CD4-positive, alpha-beta memory T cell (primary cell): ENCODE measurements around the gene ZNF148. TPM values are rescaled to one million over a fixed set of nuclear protein-coding genes. Genes with fewer than 3 reads are reported as not detected.

Source experiments
- CTCF ChIA-PET: fragments of 350-600 bp; sonication (Branson Sonifier 250); formaldehyde crosslinking; loops from one replicate; lab custom pipeline; 2021; ENCODE audit warnings: inconsistent platforms; ENCODE audit not compliant: partially characterized antibody; lab: Charles Lee
- POLR2A ChIA-PET: fragments of 350-600 bp; sonication (Branson Sonifier 250); formaldehyde crosslinking; loops from one replicate; lab custom pipeline; 2021; ENCODE audit not compliant: partially characterized antibody; lab: Charles Lee
- DNase-seq, 5 donors: peaks; one replicate each; pipeline versions ENCODE4 v3.0.0 to v3.0.0-alpha.2; 2020 to 2022; ENCODE audit warnings: mixed read lengths in 1 of 5
- H3K27ac ChIP-seq: one replicate; pipeline ENCODE4 v1.7.0; 2013; ENCODE audit warnings: low read depth, low read length
- H3K27me3 ChIP-seq: 2 replicates; pipeline ENCODE4 v1.7.0; 2013; ENCODE audit warnings: mild to moderate bottlenecking, low read length, moderate library complexity; ENCODE audit not compliant: insufficient read depth
- H3K36me3 ChIP-seq: 2 replicates; pipeline ENCODE4 v1.7.0; 2013; ENCODE audit warnings: mild to moderate bottlenecking, low read length, moderate library complexity; ENCODE audit not compliant: insufficient read depth
- H3K4me1 ChIP-seq: 2 replicates; pipeline ENCODE4 v1.7.0; 2013; ENCODE audit warnings: mild to moderate bottlenecking, low read length, moderate library complexity; ENCODE audit not compliant: insufficient read depth
- H3K4me3 ChIP-seq, 2 donors: one replicate each; pipeline ENCODE4 v1.7.0; 2013; ENCODE audit warnings: low read length in 2 of 2, mild to moderate bottlenecking in 1 of 2
- H3K9me3 ChIP-seq, 2 donors: one replicate each; pipeline ENCODE4 v1.7.0; 2013; ENCODE audit warnings: low read length in 2 of 2, control low read depth in 1 of 2; ENCODE audit not compliant: control insufficient read depth in 1 of 2
- H3K27ac Mint-ChIP-seq, 7 donors: one replicate each; pipeline ENCODE4 v1.8.0; 2020 to 2021; ENCODE audit warnings: mixed read lengths in 7 of 7, mild to moderate bottlenecking in 6 of 7, inconsistent platforms in 3 of 7, moderate library complexity in 3 of 7
- H3K27me3 Mint-ChIP-seq, 2 donors: one replicate each; pipeline ENCODE4 v1.8.0; 2020 to 2021; ENCODE audit warnings: mixed read lengths in 2 of 2
- H3K36me3 Mint-ChIP-seq, 2 donors: one replicate each; pipeline ENCODE4 v1.8.0; 2020 to 2021; ENCODE audit warnings: mixed read lengths in 2 of 2, inconsistent platforms in 1 of 2, mild to moderate bottlenecking in 1 of 2
- H3K4me1 Mint-ChIP-seq, 4 donors: one replicate each; pipeline ENCODE4 v1.8.0; 2020 to 2021; ENCODE audit warnings: mixed read lengths in 4 of 4, mild to moderate bottlenecking in 1 of 4
- H3K4me3 Mint-ChIP-seq, 8 donors: one replicate each; pipeline ENCODE4 v1.8.0; 2020 to 2021; ENCODE audit warnings: mixed read lengths in 8 of 8, mild to moderate bottlenecking in 7 of 8, moderate library complexity in 6 of 8, inconsistent platforms in 3 of 8
- H3K9me3 Mint-ChIP-seq, 8 donors: one replicate each; pipeline ENCODE4 v1.8.0; 2020 to 2021; ENCODE audit warnings: mixed read lengths in 8 of 8, mild to moderate bottlenecking in 5 of 8, inconsistent platforms in 3 of 8, moderate library complexity in 1 of 8
- intact Hi-C: fragments of 100-400 bp; cut with micrococcal nuclease; formaldehyde crosslinking; loops from one replicate; pipeline ENCODE4 v1.15.1; 2023
- polyA plus RNA-seq, 2 donors: library from polyadenylated mRNA; unstranded; fragments of 300-500 nt; fragmentation: Illumina TruSeq; gene quantifications; one replicate each; pipeline ENCODE4 v1.2.3, GENCODE V29; 2021
- total RNA-seq, 2 experiments: library from RNA; stranded (reverse); gene quantifications; one replicate each; pipeline ENCODE4 v1.2.3, GENCODE V29; 2021

ZNF148 gene
- total and polyA plus RNA-seq, 4 experiments from 2014 or later, result 60.6 to 74.7 (median 64.0) TPM

DNA sequence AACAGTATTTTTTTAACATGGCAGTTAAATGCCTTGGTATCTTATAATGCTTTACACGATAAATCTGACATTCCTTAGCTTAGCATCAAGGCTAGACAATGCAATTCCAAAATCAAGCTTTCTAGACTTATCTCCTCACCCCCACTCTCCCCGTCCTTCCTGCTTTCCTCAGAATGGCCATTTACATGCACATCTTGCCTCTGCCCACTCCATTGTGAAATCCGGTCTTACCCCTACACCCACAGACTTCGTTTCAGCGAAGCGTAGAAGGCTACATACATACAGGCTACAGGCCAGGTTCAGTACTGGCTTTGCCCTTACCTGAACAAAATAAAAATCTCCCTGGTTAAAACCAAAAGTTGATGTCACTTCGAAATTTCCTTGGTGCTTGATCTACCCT is 104.0 kb downstream of the ZNF148 start:
- POLR2A ChIA-PET, result no interaction called here
- no peak overlapping the region for H3K27ac ChIP-seq
- intact Hi-C loops, result no loop called here
- no peak for DNase-seq
- no peaks in the 10 kb centered on the region for H3K4me1 ChIP-seq
- H3K27ac Mint-ChIP-seq, result peak overlapping the region in 2 of 7 donors; percentile 18 to 26
- H3K36me3 Mint-ChIP-seq, result peaks cover 30 to 40% of the 10 kb centered on the region in 2 donors
- H3K9me3 ChIP-seq, result no peaks in the 10 kb centered on the region
- CTCF ChIA-PET, result no interaction called here
- H3K27me3 ChIP-seq, result no peaks in the 10 kb centered on the region
- H3K4me1 Mint-ChIP-seq, result peaks cover 12 to 28% (median 19%) of the 10 kb centered on the region in 4 donors
- no peak overlapping the region for H3K4me3 Mint-ChIP-seq
- no peaks in the 10 kb centered on the region for H3K36me3 ChIP-seq
- no peak overlapping the region for H3K4me3 ChIP-seq
- no peaks in the 10 kb centered on the region for H3K9me3 Mint-ChIP-seq
- no peaks in the 10 kb centered on the region for H3K27me3 Mint-ChIP-seq

DNA sequence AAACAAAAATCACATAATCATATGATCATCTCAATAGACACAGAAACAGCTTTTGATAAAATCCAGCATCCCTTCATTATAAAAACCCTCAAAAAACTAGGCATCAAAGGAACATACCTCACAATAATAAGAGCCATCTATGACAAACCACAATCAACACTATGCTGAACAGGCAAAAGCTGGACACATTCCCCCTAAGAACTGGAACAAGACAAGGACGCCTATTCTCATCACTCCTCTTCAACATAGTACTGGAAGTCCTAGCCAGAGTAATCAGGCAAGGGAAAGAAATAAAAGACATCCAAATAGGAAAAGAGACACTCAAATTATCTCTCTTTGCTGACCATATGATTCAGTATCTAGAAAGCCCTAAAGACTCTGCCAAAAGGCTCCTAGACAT is 107.7 kb downstream of the ZNF148 start:
- H3K36me3 ChIP-seq, result no peaks in the 10 kb centered on the region
- Mint-ChIP-seq H3K4me3 (no peak overlapping the region), H3K27ac (no peak overlapping the region), H3K9me3 (no peaks in the 10 kb centered on the region), H3K4me1 (peaks cover 15 to 30% (median 20%) of the 10 kb centered on the region in 4 donors), H3K36me3 (peaks cover 43 to 45% of the 10 kb centered on the region in 2 donors), H3K27me3 (no peaks in the 10 kb centered on the region)
- H3K4me1 ChIP-seq, result no peaks in the 10 kb centered on the region
- intact Hi-C loops, result no loop called here
- ChIA-PET POLR2A (no interaction called here), CTCF (no interaction called here)
- no peak for DNase-seq
- H3K27me3 ChIP-seq, result no peaks in the 10 kb centered on the region
- H3K27ac ChIP-seq, result no peak overlapping the region
- H3K9me3 ChIP-seq, result no peaks in the 10 kb centered on the region
- H3K4me3 ChIP-seq, result no peak overlapping the region

- peaks cover 40 to 46% of the 10 kb centered on the region in 2 donors for H3K36me3 Mint-ChIP-seq
- POLR2A ChIA-PET, result no interaction called here
These were observed 108.2 kb downstream of the ZNF148 start for GRCh38 chr3:125266971-125267370.

GRCh38 chr3:125262161-125262560 is 113.0 kb downstream of the ZNF148 start:
- Histone ChIP-seq H3K27me3 (no peaks in the 10 kb centered on the region), H3K4me3 (no peak overlapping the region), H3K9me3 (no peaks in the 10 kb centered on the region), H3K4me1 (no peaks in the 10 kb centered on the region), H3K27ac (no peak overlapping the region), H3K36me3 (no peaks in the 10 kb centered on the region)
- Mint-ChIP-seq H3K4me3 (no peak overlapping the region), H3K27ac (no peak overlapping the region), H3K9me3 (peaks cover 0 to 5% (median under 1%) of the 10 kb centered on the region in 8 donors), H3K36me3 (peaks cover 45% of the 10 kb centered on the region in 2 donors), H3K4me1 (peaks cover 13 to 14% (median 13%) of the 10 kb centered on the region in 4 donors), H3K27me3 (no peaks in the 10 kb centered on the region)
- no peak for DNase-seq
- CTCF ChIA-PET, result no interaction called here
- POLR2A ChIA-PET, result no interaction called here
- intact Hi-C loops, result no loop called here

More at GRCh38 chr3:125266971-125267370, 108.2 kb downstream of the ZNF148 start:
- Mint-ChIP-seq H3K27me3 (no peaks in the 10 kb centered on the region), H3K4me1 (peaks cover 15 to 30% (median 20%) of the 10 kb centered on the region in 4 donors), H3K9me3 (no peaks in the 10 kb centered on the region), H3K4me3 (no peak overlapping the region), H3K27ac (no peak overlapping the region)
- Histone ChIP-seq H3K27ac (no peak overlapping the region), H3K4me1 (no peaks in the 10 kb centered on the region), H3K27me3 (no peaks in the 10 kb centered on the region), H3K4me3 (no peak overlapping the region), H3K9me3 (no peaks in the 10 kb centered on the region), H3K36me3 (no peaks in the 10 kb centered on the region)
- intact Hi-C loops, result no loop called here
- CTCF ChIA-PET, result no interaction called here
- DNase-seq, result no peak

DNA sequence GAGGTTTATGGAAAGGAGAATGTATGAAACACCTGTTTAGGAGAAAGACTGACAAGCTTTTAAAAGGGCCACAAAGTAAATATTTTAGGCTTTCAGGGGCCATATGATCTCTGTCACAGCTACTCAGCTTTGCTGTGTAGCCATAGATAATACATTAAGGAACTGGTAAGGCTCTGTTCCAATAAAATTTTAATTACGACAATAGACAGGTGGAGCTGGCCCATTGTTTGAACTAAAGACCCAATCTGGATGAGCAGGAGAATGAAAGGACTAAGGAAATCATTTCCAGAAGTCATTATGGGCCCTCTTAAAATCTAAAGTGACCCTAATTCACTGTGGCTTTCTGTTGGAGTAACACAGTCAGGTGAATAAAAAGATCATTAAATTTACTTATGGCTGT is 114.1 kb downstream of the ZNF148 start:
- Histone ChIP-seq H3K4me3 (no peak overlapping the region), H3K36me3 (no peaks in the 10 kb centered on the region), H3K4me1 (no peaks in the 10 kb centered on the region), H3K9me3 (no peaks in the 10 kb centered on the region), H3K27me3 (no peaks in the 10 kb centered on the region), H3K27ac (no peak overlapping the region)
- no peaks in the 10 kb centered on the region for H3K27me3 Mint-ChIP-seq
- no peak overlapping the region for H3K4me3 Mint-ChIP-seq
- no peak for DNase-seq
- CTCF ChIA-PET, result no interaction called here
- POLR2A ChIA-PET, result no interaction called here
- peaks cover 1 to 9% (median 4%) of the 10 kb centered on the region in 4 donors for H3K4me1 Mint-ChIP-seq
- H3K36me3 Mint-ChIP-seq, result peaks cover 49 to 52% of the 10 kb centered on the region in 2 donors
- intact Hi-C loops, result no loop called here
- no peak overlapping the region for H3K27ac Mint-ChIP-seq
- peaks cover 0 to 5% (median 2%) of the 10 kb centered on the region in 8 donors for H3K9me3 Mint-ChIP-seq

DNA sequence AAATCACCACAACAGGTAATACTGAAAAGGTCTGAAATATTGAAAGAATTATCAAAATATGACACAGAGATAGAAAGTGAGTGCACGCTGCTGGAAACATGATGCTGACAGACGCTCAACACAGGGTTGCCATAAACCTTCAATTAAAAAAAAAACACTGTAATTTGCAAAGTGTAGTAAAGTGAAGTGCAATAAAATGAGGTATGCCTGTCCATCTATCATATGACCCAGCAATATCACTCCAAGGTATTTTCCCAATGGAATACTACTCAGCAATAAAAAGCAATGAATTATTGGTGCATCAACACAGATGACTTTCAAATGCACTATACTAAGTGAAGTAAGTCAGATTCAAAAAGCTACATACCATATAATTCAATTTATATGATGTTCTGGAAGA is 115.0 kb downstream of the ZNF148 start:
- Mint-ChIP-seq H3K4me3 (no peak overlapping the region), H3K36me3 (peaks cover 42 to 50% of the 10 kb centered on the region in 2 donors)
- POLR2A ChIA-PET, result no interaction called here

GRCh38 chr3:125257536-125257935 is 117.6 kb downstream of the ZNF148 start:
- ChIA-PET POLR2A (no interaction called here), CTCF (no interaction called here)
- Mint-ChIP-seq H3K4me3 (peak overlapping the region in 1 of 8 donors; percentile 28), H3K9me3 (peaks cover 0 to 5% (median 2%) of the 10 kb centered on the region in 8 donors), H3K36me3 (peaks cover 27 to 45% of the 10 kb centered on the region in 2 donors), H3K27me3 (no peaks in the 10 kb centered on the region), H3K4me1 (peaks cover 0 to 9% (median 3%) of the 10 kb centered on the region in 4 donors), H3K27ac (peak overlapping the region in 1 of 7 donors; percentile 26)
- Histone ChIP-seq H3K27ac (no peak overlapping the region), H3K27me3 (no peaks in the 10 kb centered on the region), H3K4me3 (no peak overlapping the region), H3K36me3 (no peaks in the 10 kb centered on the region), H3K9me3 (no peaks in the 10 kb centered on the region), H3K4me1 (no peaks in the 10 kb centered on the region)
- intact Hi-C loops, result no loop called here
- DNase-seq, result no peak

More for the DNA sequence above, 115.0 kb downstream of the ZNF148 start:
- Mint-ChIP-seq H3K4me1 (peaks cover 0 to 9% (median 4%) of the 10 kb centered on the region in 4 donors), H3K27me3 (no peaks in the 10 kb centered on the region), H3K9me3 (peaks cover 0 to 5% (median 2%) of the 10 kb centered on the region in 8 donors), H3K27ac (peak overlapping the region in 1 of 7 donors; percentile 30)
- no peak overlapping the region for H3K4me3 ChIP-seq
- intact Hi-C loops, result no loop called here
- no peak for DNase-seq
- H3K36me3 ChIP-seq, result no peaks in the 10 kb centered on the region
- no peaks in the 10 kb centered on the region for H3K9me3 ChIP-seq
- H3K27ac ChIP-seq, result no peak overlapping the region
- H3K4me1 ChIP-seq, result no peaks in the 10 kb centered on the region
- H3K27me3 ChIP-seq, result no peaks in the 10 kb centered on the region
- CTCF ChIA-PET, result interaction anchor here (1.2 kb wide), 1 partner anchor 14 kb away, joined by 3 read pairs; no protein-coding TSS in a partner anchor
